HepG2 (cell line): ENCODE data around the gene SMOC1. TPM values are rescaled to one million over a fixed set of nuclear protein-coding genes. Genes with fewer than 3 reads are reported as not detected.

Source experiments
- ADNP ChIP-seq: sonication (generic); formaldehyde crosslinking; IDR thresholded peaks from 2 replicates; pipeline ENCODE4 v1.4.0; 2020; ENCODE audit warnings: missing genetic modification reagents
- ATF7 ChIP-seq, 2 experiments: fragments of 450-650 bp in 1 of 2; sonication (generic) in 1 of 2; formaldehyde crosslinking in 1 of 2; IDR thresholded peaks; 2 replicates each; pipeline versions ENCODE4 v1.4.0 to v1.6.1; 2016 to 2020; ENCODE audit warnings: antibody characterized with exemption in 1 of 2, mild to moderate bottlenecking in 1 of 2, missing genetic modification reagents in 1 of 2
- BHLHE40 ChIP-seq: IDR thresholded peaks from 2 replicates; pipeline ENCODE4 v1.6.1; 2011; ENCODE audit warnings: low read length, improper control_type of control experiment
- DPF2 ChIP-seq: sonication (generic); formaldehyde crosslinking; IDR thresholded peaks from 2 replicates; pipeline ENCODE4 v1.4.0; 2020; ENCODE audit warnings: mild to moderate bottlenecking, low read depth, missing genetic modification reagents, borderline replicate concordance
- GTF3A ChIP-seq: sonication (generic); formaldehyde crosslinking; conservative IDR thresholded peaks from 2 replicates; pipeline ENCODE4 v1.4.0; 2020; ENCODE audit warnings: mild to moderate bottlenecking, missing genetic modification reagents
- KDM1A ChIP-seq: IDR thresholded peaks from 2 replicates; pipeline ENCODE4 v1.6.1; 2016; ENCODE audit warnings: missing compliant biosample characterization
- MED1 ChIP-seq: sonication (generic); formaldehyde crosslinking; IDR thresholded peaks from 2 replicates; pipeline ENCODE4 v1.4.0; 2020; ENCODE audit warnings: missing genetic modification reagents
- MYNN ChIP-seq: sonication (generic); formaldehyde crosslinking; IDR thresholded peaks from 2 replicates; pipeline ENCODE4 v1.4.0; 2020; ENCODE audit warnings: mild to moderate bottlenecking, low read depth, missing genetic modification reagents
- NFIB ChIP-seq: sonication (generic); formaldehyde crosslinking; IDR thresholded peaks from 2 replicates; pipeline ENCODE4 v1.9.0; 2021; ENCODE audit warnings: missing genetic modification reagents, mild to moderate bottlenecking, borderline replicate concordance
- PHF20 ChIP-seq: sonication (generic); formaldehyde crosslinking; IDR thresholded peaks from 2 replicates; pipeline ENCODE4 v1.5.0; 2020; ENCODE audit warnings: mild to moderate bottlenecking, missing genetic modification reagents
- PHF5A ChIP-seq: IDR thresholded peaks from one replicate; pipeline ENCODE4 v1.6.1; 2018; ENCODE audit warnings: low read depth, missing genetic modification reagents; ENCODE audit not compliant: unreplicated experiment
- RAD51 ChIP-seq: fragments of 450-650 bp; IDR thresholded peaks from 2 replicates; pipeline ENCODE4 v1.6.1; 2016; ENCODE audit warnings: borderline replicate concordance
- RFX3 ChIP-seq: IDR thresholded peaks from 2 replicates; pipeline ENCODE4 v1.6.1; 2016; ENCODE audit warnings: missing biosample characterization, missing genetic modification reagents
- TARDBP ChIP-seq: sonication (generic); formaldehyde crosslinking; IDR thresholded peaks from 2 replicates; pipeline ENCODE4 v1.8.0; 2022; ENCODE audit warnings: mild to moderate bottlenecking, missing genetic modification reagents
- TEAD3 ChIP-seq: optimal IDR thresholded peaks from 2 replicates; pipeline ENCODE3; 2016; ENCODE audit warnings: borderline replicate concordance
- TGIF2 ChIP-seq: IDR thresholded peaks from 2 replicates; pipeline ENCODE4 v1.6.1; 2016; ENCODE audit warnings: control low read depth, missing compliant biosample characterization
- ZBTB7A ChIP-seq: sonication (generic); formaldehyde crosslinking; IDR thresholded peaks from 2 replicates; pipeline ENCODE4 v1.8.0; 2022; ENCODE audit warnings: mild to moderate bottlenecking, missing genetic modification reagents
- ZNF33A ChIP-seq: sonication (generic); formaldehyde crosslinking; IDR thresholded peaks from 2 replicates; pipeline ENCODE4 v1.5.1; 2020; ENCODE audit warnings: missing genetic modification reagents, mild to moderate bottlenecking, moderate library complexity, borderline replicate concordance
- ZNF546 ChIP-seq: sonication (generic); formaldehyde crosslinking; conservative IDR thresholded peaks from 2 replicates; pipeline ENCODE4 v1.8.1; 2023; ENCODE audit warnings: mild to moderate bottlenecking, missing genetic modification reagents
- ZNF614 ChIP-seq: IDR thresholded peaks from 2 replicates; pipeline ENCODE4 v1.6.1; 2018; ENCODE audit warnings: missing biosample characterization, missing genetic modification reagents, inconsistent platforms, borderline replicate concordance
- ZNF616 ChIP-seq: sonication (generic); formaldehyde crosslinking; IDR thresholded peaks from 2 replicates; pipeline ENCODE4 v1.5.0; 2020; ENCODE audit warnings: low read depth, mild to moderate bottlenecking, missing genetic modification reagents
- ZNF75D ChIP-seq: sonication (generic); formaldehyde crosslinking; IDR thresholded peaks from 2 replicates; pipeline ENCODE4 v1.8.1; 2023; ENCODE audit warnings: missing genetic modification reagents, mild to moderate bottlenecking, borderline replicate concordance
- ZNF878 ChIP-seq: sonication (generic); formaldehyde crosslinking; IDR thresholded peaks from 2 replicates; pipeline ENCODE4 v1.8.1; 2023; ENCODE audit warnings: mild to moderate bottlenecking, missing genetic modification reagents, moderate library complexity
- ZNF883 ChIP-seq: sonication (generic); formaldehyde crosslinking; IDR thresholded peaks from 2 replicates; pipeline ENCODE4 v1.5.1; 2020; ENCODE audit warnings: mild to moderate bottlenecking, missing genetic modification reagents; ENCODE audit errors: not compliant biosample characterization
- polyA plus RNA-seq, 8 experiments: library from polyadenylated mRNA; depleted of rRNA in 3 of 8; stranded (reverse) in 7 of 8; unstranded in 1 of 8; fragments of >200 nt; fragmentation: Illumina TruSeq in 4 of 8; extraction: Trizol in 4 of 8; gene quantifications; 2 replicates each; pipeline versions ENCODE4 v1.2.1 to v1.2.3, GENCODE V29; 2011 to 2016; ENCODE audit warnings: low read depth in 4 of 8, missing spikeins in 1 of 8, mixed read lengths in 1 of 8; ENCODE audit not compliant: insufficient read depth in 1 of 8
- total RNA-seq, 5 experiments: library from RNA; depleted of rRNA; stranded (reverse); fragments of >200 nt; fragmentation: Illumina TruSeq; extraction: Trizol; gene quantifications; 2 replicates each; pipeline ENCODE4 v1.2.3, GENCODE V29; 2016; ENCODE audit warnings: low read depth in 1 of 5
- TF ChIP-seq, protein P1 (sequence below): IDR thresholded peaks from 2 replicates; pipeline ENCODE4 v1.6.1; 2018; ENCODE audit warnings: missing genetic modification reagents, mild to moderate bottlenecking, missing compliant biosample characterization
- TF ChIP-seq, protein P2 (sequence below): sonication (generic); formaldehyde crosslinking; IDR thresholded peaks from 2 replicates; pipeline ENCODE4 v1.4.0; 2020; ENCODE audit warnings: mild to moderate bottlenecking, missing genetic modification reagents
- TF ChIP-seq, protein P3 (sequence below): sonication (generic); formaldehyde crosslinking; IDR thresholded peaks from 2 replicates; pipeline ENCODE4 v1.8.1; 2023; ENCODE audit warnings: missing genetic modification reagents, inconsistent platforms, borderline replicate concordance

Gene SMOC1
- total and polyA plus RNA-seq, 2 of the 13 experiments (the other 11 are each of a cell fraction or from before 2014, with no cell fraction given) = 17.8 to 35.6 TPM

DNA sequence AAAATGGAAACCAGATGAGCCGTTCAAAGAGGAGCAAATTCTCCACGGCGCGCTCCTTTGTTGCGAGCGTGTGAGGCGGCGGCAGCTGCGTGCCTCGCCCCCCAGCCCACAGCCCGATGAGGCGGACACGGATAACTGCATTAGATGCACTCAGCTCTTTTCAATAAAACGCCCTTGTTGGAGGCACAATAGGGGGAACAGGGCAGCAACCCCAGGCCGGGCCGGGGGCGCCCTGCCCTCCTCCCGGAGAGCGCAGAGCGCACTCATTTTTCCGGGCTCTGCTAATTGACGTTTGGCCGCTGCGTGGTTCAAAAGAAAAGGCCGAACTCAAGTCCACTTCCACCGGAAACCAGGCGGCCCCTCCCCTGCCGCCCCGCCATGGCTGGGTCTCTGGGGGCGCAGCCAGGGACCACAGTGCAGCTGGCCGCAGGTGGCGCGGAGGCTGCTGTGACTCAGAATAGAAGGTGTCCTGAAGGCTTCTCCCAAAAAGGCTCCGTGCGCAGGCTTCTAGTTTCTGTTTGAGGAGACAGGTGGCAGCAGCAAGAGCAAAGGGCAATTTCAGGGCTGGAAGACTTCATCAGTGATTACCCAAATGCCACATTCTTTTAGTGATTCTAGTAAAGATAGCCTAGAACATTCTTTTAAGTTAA is 29.0 kb upstream of the SMOC1 start (continued):
- TF ChIP-seq TARDBP = peak; percentile 45
- TF ChIP-seq BHLHE40 = no peak
- TF ChIP-seq PHF5A (CRISPR knock-in tag) = no peak
- TF ChIP-seq ADNP (CRISPR knock-in tag) = no peak
- TF ChIP-seq KDM1A (CRISPR knock-in tag) = no peak
- peak; percentile 7 for TF ChIP-seq TEAD3 (CRISPR knock-in tag)
- no peak for TF ChIP-seq RFX3 (CRISPR knock-in tag)
- 0 out of 2 replicates have a peak, but pooled peaks have one; percentile 17 for TF ChIP-seq TGIF2 (CRISPR knock-in tag)
- TF ChIP-seq MYNN (CRISPR knock-in tag) = no peak
- TF ChIP-seq, protein P1, sequence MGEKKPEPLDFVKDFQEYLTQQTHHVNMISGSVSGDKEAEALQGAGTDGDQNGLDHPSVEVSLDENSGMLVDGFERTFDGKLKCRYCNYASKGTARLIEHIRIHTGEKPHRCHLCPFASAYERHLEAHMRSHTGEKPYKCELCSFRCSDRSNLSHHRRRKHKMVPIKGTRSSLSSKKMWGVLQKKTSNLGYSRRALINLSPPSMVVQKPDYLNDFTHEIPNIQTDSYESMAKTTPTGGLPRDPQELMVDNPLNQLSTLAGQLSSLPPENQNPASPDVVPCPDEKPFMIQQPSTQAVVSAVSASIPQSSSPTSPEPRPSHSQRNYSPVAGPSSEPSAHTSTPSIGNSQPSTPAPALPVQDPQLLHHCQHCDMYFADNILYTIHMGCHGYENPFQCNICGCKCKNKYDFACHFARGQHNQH (CRISPR knock-in tag) = peak; percentile 81; the same call in 1 of the 2 replicates
- TF ChIP-seq MED1 (CRISPR knock-in tag) = peak; percentile 69; the same call in 1 of the 2 replicates
- peak; percentile 39 for TF ChIP-seq ZNF883 (CRISPR knock-in tag)
- no peak for TF ChIP-seq ZNF33A (CRISPR knock-in tag)
- TF ChIP-seq ZNF878 (CRISPR knock-in tag) = no peak
- TF ChIP-seq GTF3A (CRISPR knock-in tag) = peak; percentile 80; the same call in 1 of the 2 replicates
- TF ChIP-seq ZNF616 (CRISPR knock-in tag) = no peak
- peak; percentile 84 for TF ChIP-seq ZBTB7A (CRISPR knock-in tag)
- TF ChIP-seq ZNF546 (CRISPR knock-in tag) = 0 out of 2 replicates have a peak, but pooled peaks have one; percentile 23
- TF ChIP-seq PHF20 (CRISPR knock-in tag) = peak; percentile 51
- TF ChIP-seq, protein P2, sequence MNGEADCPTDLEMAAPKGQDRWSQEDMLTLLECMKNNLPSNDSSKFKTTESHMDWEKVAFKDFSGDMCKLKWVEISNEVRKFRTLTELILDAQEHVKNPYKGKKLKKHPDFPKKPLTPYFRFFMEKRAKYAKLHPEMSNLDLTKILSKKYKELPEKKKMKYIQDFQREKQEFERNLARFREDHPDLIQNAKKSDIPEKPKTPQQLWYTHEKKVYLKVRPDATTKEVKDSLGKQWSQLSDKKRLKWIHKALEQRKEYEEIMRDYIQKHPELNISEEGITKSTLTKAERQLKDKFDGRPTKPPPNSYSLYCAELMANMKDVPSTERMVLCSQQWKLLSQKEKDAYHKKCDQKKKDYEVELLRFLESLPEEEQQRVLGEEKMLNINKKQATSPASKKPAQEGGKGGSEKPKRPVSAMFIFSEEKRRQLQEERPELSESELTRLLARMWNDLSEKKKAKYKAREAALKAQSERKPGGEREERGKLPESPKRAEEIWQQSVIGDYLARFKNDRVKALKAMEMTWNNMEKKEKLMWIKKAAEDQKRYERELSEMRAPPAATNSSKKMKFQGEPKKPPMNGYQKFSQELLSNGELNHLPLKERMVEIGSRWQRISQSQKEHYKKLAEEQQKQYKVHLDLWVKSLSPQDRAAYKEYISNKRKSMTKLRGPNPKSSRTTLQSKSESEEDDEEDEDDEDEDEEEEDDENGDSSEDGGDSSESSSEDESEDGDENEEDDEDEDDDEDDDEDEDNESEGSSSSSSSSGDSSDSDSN (CRISPR knock-in tag) = peak; percentile 63
- TF ChIP-seq NFIB (CRISPR knock-in tag) = no peak
- TF ChIP-seq ATF7 (IDR thresholded peaks at IDR 0.05) = no peak
- TF ChIP-seq ATF7 (CRISPR knock-in tag; IDR thresholded peaks at IDR 0.05) = no peak
- TF ChIP-seq DPF2 (CRISPR knock-in tag) = no peak; the same call in 1 of the 2 replicates
- no peak for TF ChIP-seq RAD51
- TF ChIP-seq, protein P3, sequence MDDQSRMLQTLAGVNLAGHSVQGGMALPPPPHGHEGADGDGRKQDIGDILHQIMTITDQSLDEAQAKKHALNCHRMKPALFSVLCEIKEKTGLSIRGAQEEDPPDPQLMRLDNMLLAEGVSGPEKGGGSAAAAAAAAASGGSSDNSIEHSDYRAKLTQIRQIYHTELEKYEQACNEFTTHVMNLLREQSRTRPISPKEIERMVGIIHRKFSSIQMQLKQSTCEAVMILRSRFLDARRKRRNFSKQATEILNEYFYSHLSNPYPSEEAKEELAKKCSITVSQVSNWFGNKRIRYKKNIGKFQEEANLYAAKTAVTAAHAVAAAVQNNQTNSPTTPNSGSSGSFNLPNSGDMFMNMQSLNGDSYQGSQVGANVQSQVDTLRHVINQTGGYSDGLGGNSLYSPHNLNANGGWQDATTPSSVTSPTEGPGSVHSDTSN (CRISPR knock-in tag) = no peak
- TF ChIP-seq ZNF75D (CRISPR knock-in tag) = no peak
- TF ChIP-seq ZNF614 = peak; percentile 92; the same call in 1 of the 2 replicates
